NCI-H2196 treated with DMSO at 0.1 percent for 48 hours (cell line): Measurements from ENCODE around the gene LTV1.
A peak's percentile ranks its signal among the peaks of the same experiment; 100 is the strongest.
"Not testable (repeated sequence)": the region's sequence is repeated elsewhere in the genome, so short reads cannot be mapped to it uniquely, and the experiment has no call there.

Experiments
- DNase-seq: peaks from one replicate; lab custom pipeline; 2025; ENCODE audit not compliant: unreplicated experiment; lab: John Stamatoyannopoulos, UW

LTV1 gene, protein sequence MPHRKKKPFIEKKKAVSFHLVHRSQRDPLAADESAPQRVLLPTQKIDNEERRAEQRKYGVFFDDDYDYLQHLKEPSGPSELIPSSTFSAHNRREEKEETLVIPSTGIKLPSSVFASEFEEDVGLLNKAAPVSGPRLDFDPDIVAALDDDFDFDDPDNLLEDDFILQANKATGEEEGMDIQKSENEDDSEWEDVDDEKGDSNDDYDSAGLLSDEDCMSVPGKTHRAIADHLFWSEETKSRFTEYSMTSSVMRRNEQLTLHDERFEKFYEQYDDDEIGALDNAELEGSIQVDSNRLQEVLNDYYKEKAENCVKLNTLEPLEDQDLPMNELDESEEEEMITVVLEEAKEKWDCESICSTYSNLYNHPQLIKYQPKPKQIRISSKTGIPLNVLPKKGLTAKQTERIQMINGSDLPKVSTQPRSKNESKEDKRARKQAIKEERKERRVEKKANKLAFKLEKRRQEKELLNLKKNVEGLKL

DNA sequence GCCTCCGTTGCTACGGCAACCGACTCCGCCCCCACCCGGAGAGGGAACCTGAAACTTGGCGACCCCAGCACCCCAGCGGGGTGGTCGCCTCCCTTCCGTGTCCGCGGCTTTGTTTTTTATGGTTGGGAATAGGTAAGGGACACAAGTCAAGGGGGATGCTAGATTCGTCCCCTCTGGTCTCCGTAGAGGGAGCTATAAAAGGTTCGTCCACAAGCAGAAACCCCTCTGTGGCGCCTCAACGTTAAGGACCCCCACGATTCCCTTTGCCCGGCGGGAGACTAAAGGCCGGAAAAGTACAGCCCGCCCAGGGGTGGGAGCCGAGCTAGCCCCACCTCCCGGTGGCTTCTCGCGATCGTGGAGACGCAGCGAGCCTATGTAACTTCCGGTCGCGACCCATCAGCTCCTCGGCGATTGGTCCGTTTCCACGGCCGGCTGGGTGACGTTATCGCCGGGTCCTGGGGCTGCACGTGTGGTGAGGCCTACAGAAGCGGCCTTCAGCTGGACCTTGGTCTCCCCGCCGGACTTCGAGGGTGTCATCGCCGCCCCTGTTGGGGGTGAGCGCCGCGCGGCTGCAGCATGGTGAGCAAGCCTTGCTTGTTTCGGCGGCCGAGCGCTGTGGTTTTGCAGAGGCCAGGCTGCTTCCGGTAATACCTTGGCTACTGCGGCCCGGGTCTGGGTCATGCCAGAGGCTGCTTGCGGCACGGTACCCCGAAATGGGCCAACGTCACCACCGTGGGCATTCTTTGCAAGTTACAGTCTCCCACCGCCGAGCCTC, at the start of gene LTV1:
TSS of gene LTV1 (plus strand) at position 437 of the 775 bp plus-strand sequence. CDS start at position 577, 140 bp downstream.
- DNase-seq, result peak; percentile 90

DNA sequence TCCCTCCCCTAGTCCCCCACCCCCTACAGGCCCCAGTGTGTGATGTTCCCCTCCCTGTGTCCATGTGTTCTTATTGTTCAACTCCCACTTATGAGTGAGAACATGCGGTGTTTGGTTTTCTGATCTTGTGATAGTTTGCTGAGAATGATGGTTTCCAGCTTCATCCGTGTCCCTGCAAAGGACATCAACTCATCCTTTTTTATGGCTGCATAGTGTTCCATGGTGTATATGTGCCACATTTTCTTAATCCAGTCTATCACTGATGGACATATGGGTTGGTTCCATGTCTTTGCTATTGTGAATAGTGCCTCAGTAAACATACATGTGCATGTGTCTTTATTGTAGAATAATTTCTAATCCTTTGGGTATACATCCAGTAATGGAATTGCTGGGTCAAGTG, 46.6 kb upstream of the LTV1 start:
- not testable (repeated sequence) for DNase-seq

DNA sequence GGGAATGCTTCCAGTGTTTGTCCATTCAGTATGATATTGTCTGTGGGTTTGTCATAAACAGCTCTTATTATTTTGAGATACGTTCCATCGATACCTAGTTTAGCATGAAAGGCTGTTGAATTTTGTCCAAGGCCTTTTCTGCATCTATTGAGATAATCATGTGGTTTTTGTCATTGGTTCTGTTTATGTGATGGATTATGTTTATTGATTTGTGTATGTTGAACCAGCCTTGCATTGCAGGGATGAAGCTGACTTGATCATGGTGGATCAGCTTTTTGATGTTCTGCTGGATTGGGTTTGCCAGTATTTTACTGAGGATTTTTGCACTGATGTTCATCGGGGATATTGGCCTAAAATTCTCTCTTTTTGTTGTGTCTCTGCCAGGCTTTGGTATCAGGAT, 44.7 kb upstream of the LTV1 start:
- not testable (repeated sequence) for DNase-seq

DNA sequence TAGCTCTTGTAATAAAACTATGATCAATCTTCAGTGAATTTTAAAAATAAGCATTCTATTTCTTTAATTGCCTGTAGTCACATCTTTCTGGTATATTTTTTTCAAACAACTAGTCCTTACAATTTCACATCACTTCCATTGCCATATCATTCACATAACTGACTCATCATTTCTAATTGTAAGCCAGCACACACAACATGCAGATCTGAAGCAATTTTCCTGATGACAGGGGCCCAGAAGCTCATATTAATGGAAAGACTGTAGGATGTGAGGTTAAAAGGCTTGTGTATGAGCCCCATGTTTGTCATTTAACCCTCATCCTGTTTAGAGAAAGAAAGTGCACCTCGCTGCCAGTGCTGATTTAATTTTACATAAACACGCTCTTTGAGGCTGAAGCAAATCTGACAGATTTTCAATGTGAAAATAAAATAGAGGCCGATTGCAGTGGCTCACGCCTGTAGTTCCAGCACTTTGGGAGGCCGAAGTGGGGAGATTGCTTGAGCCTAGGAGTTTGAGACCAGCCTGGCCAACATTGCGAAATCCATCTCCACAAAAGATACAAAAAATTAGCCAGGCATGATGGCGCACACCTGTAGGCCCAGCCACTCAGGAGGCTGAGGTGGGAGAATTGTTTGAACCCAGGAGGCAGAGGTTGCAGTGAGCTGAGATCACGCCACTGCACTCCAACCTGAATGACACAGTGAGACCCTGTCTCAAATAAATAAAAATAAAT, 40.1 kb upstream of the LTV1 start:
- DNase-seq, result no peak

DNA sequence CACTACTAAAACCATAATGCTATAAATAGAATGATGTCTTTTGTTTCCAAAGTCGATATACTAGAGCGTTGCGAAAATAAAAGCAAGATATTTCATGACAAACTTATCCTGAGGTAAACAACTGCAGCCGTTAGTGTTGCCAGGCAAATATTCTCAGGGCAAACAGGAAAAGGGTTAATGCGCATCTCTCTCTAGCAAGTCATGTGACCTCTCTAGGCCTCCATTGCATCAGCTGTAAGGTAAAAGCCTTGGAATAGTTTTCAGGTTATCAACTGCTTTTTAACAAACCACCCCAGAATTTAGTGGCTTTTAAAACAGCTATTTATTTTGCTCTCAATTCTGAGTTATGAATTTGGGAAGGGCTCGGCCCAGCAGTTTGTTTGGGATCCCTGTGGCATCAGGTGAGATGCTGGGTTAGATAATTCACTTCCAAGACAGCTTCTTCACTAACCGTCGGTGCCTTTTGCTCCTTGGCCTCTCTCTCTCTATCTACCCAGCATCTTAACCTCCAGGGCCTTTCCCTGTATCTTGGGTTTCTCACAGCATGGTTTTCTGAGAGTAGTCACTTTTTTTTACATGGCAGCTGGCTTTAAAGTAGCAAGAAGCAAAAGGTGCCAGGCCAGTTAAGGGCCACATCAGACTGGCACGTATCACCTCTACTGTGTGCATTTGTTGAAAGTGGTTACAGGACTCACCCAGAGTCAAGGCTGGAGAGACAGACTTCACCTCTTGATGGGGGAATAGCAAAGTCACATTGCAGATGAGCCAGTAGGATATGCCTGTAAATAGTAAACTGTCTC, 39.2 kb upstream of the LTV1 start:
- DNase-seq, result no peak

DNA sequence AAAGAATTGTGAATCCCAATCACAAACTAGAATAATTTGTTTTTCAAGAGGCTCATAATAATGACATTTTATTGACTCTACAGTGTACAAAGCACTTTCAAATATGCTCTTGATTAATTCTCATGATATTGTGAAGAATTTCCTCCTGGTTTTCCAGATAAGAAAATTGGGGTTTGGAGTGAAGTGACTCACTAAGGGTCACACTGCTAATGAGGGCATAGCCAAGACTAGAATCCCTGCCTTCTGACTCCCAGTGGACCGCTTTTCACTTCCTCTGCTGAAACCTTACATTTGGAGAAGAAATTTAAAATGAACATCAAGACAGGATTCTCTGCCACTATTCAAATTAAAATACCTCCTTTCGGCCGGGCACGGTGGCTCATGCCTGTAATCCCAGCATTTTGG, 38.3 kb upstream of the LTV1 start:
- no peak for DNase-seq

DNA sequence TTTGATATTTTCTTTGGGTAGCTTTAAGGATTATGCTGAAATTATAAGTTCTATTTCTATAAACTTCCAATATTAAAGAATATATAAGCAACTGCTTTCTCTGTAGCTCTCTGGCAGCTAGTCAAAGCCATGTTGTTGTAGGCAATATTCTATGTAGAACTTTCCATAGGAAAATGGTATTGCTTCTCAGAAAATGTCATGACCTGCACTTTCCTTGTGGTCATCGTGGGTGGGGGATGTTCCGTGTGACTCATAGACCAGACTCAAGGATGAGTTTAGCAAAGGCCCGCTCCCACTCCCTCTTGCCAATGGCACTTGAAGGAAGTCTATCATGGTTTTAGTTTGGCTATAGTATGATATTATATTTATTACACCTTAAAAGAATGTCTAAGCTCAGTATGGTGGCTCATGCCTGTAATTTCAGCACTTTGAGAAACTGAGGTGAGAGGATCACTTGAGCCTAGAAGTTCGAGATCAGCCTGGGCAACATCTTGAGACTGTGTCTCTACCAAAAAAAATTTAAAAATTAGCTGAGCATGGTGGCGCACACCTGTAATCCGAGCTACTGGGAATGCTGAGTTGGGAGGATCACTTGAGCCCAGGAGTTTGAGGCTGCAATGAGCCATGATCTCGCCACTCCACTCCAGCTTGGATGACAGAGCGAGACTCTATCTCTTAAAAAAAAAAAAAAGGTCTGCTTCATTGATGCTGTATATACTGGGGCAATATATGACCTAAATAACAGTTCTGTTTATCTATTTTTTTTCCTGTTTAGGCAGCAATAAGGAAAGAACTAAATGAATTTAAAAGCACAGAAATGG, 36.6 kb upstream of the LTV1 start:
- no peak for DNase-seq

DNA sequence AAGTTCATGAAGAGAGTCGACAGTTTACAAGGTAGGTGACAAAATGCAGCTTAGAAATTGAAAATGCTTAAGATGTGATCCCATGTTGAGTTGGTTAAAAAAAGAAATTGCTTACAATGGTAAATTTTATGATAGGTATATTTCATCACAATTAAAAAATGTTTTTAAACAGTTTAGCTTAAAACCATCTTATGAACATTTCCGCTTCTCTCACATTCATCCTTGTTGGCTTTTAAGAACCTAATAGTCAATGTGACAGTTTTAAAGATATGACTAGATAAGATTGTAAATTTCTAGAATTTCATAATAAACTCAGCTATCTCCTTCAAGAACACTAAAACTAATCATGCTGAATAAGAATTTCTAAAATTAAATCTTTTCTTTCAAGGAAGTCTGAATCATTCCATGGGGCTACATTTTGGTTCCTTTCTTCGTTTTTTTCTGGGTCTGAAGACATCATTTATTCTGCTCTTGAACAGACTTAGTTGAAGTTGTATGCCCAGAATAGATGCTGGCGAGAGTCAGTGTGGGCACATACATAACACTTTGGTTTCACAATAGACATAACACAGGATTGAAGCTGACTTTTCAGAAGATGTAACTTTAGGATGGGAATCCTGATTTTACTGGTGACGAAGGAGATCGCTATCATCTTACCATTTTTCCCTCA, 35.9 kb upstream of the LTV1 start:
- DNase-seq, result no peak

DNA sequence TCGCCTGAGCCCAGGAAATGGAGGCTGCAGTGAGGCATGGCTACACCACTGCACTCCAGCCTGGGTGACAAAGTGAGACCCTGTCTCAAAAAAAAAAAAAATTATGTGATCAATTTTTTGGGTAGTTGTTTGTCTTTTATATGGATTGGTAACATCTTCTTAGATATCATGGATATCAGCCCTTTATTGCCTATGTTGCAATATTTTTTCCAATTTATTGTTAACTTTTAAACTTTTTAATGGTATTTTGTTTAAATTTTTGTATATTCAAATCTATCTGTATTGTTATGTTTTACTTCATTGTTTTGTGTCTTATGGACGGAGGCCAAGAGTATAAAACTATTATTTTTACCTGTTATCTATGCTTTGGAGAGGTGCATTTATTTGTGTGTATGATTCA, 32.4 kb upstream of the LTV1 start:
- no peak for DNase-seq

DNA sequence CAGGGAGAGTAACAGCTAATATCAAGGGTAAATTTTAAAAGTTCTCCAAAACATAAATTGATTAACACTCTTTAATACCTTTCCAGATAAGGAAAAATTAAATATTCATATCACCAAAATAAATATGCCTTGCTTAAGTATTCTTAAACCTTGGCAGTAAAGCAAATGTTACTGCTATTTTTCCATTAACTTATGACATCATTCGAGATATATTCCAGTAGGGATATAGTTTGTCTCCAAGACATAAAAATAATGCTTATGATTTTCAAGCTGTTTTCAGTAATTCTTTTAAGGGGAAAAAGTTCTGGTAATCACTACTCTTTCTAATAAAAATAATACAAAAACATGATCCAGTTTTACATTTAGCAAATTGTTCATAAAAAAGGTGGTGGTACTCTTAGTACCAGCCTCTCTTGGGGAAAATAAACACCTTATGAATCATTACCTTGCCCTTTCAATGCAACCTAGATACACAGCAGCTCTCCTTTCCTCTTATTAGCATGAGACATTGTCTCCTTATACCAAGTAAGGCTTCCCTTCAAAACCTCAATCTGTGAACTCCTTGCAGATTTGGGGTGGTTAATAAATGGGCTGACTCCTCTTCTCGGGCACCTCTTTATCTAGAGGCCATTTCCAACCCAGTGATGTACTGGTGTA, 31.5 kb upstream of the LTV1 start:
- DNase-seq, result no peak

DNA sequence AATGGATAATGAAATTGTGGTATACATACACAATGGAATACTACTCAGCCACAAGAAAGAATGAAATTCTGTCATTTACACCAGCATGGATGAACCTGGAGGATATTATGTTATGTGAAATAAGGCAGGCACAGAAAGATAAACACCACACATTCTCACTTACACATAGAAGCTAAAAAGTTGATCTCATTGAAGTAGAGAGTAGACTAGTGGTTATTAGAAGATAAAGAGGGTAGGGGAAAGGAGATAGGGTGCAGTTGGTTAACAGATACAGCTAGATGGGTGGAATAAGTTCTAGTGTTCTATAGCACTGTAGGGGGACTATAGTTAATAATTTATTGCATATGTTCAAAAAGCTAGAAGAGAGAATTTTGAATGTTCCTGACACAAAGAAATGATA, 25.5 kb upstream of the LTV1 start:
- no peak for DNase-seq

DNA sequence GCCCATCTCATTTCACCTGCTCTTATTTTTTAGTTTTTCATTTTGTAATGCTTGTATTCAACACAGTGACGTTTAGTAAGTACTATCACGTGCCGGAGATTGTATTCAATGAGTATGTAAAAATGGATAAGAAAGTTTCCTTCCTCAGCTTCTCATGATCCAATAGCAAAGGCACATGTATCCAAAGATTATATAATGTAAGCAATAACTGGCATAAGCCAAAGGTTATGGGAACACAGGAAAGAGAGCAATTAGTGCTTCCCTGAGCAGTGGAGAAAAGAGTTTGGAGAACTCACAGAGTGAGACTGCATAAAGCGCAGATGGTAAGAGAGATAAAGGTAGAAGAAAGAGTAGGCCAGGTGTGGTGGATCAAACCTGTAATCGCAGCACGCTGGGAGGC, 21.8 kb upstream of the LTV1 start:
- no peak for DNase-seq

DNA sequence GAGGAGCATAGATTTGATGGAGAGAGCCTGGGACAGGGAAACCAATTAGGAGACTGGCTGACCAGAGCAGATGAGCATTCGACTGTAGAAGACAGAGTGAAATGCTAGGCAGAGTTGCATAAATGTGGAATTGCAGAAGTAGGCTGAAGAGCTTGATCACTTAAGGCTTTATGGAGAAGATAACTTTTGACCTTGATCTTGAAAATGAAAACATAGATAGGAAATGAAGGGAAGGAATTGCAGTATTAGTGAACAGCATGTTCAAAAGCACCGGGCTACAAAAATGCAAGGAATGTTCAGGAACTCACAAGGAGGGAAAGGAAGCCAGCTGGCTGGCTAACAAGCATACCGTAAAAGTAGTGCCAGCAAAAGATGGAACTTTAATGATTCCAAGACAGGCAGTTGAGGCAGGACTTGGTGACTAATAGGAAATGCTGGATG, 20.5 kb upstream of the LTV1 start:
- DNase-seq, result no peak

DNA sequence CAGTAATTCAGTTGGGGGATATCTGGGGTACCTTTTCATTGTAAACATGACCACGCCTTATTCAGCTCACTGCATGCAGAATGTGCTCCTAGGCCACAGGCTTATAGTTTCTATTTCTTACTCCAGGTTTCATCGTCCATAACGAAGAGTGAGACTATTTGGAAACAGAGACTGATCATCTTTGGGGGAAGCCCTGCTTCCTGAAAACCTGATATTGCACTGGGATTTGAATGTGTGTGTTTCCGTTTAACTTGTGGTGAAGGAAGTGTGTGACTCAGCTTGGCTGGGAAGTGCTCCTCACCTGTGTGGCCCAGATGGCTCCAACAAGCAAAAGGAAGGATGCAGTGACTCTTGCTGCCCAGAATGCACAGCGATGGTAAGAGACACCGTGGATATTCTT, 19.6 kb upstream of the LTV1 start:
- no peak for DNase-seq

DNA sequence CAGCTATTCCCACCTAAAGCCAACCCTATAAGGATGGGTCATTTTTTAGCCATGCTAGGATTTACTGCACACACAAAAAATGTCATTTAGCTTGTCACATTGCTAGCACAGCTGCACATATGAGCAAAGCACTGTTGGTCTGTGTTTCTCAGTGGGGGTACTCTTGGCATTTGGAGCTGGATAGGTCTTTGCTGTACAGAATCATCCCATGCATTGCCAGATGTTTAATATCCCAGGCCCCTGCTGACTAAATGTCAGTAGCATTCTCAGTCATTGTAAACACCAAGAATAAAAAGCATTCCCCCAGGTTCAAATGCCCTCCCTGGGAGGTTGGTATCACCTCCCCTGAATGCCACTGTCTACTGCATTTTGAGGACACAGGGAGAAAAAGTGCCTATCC, 14.6 kb upstream of the LTV1 start:
- DNase-seq, result no peak

DNA sequence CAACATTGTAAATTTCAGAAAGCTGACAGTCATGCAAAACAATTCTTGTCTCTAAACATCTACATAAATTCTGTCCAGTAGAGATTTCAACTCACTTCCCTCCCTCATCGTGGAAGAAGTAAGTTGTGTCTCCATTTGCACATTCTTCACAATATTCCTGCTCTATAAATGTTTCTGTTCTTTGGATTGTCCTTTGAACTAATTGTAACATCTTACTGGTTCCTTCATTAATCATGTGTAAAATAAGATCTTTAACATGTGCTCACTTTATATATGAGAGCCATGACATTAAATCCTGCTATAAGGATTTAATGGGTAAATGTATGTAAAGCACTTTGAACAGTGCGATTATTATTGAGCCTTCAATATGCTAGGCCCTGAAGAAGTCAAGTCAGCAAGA, 7.0 kb upstream of the LTV1 start:
- DNase-seq, result no peak

DNA sequence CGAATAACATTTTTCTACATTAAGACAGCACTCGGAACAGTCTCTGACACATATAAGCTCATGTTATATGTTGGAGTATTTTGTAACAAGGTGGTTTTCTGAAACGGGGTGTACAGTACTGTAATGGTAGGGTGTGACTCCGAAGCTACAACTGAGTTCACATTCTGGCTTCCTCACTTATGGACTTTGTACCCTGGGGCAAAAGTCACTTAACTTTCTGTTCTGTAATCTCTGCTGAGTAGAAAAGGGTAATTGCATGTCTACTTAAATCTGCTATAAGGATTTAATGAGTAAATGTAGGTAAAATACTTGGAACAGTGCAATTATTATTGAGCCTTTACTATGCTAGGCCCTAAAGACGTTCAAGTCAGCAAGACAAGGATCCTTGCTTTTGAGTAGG, 4.7 kb upstream of the LTV1 start:
- DNase-seq, result no peak

DNA sequence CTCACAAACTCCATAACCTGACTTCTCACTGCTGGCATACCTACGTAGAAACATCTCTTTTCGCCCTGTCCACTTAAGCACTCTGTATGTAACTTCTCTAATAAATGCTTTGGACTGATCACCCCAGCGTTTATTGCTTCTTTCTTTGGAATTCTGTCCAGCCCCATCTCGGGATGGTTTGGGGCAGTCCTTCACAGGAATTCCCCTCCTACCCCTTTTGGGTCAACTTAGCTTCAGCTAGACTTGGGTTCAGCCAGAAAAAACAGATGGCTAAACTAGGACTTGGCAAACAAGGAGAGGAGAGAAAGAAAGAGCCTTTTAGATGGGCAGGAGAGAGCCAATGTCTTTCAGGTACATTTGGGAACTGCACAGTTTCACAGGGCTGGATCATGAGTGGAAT, 3.9 kb upstream of the LTV1 start:
- no peak for DNase-seq
